Kidney (tissue), 14 donors: ENCODE results near the gene AMBN. TPM values are rescaled to one million over a fixed set of nuclear protein-coding genes. Genes with fewer than 3 reads are reported as not detected.

ENCODE experiments used
- DNase-seq, 5 donors: peaks; one replicate each; pipeline ENCODE4 v3.0.0-alpha.2; 2013 to 2020
- FAIRE-seq: peaks from 2 replicates; lab custom pipeline; 2012; peaks lifted over from hg19 to GRCh38; lab: Jason Lieb, UNC
- H3K27ac ChIP-seq, 2 donors: one replicate each; pipeline ENCODE4 v1.7.0; 2013; ENCODE audit warnings: low read depth in 2 of 2, low read length in 2 of 2, inconsistent platforms in 1 of 2
- H3K27me3 ChIP-seq: one replicate; pipeline ENCODE4 v1.7.1; 2013; ENCODE audit warnings: low read length, inconsistent platforms; ENCODE audit not compliant: control insufficient read depth, insufficient read depth
- H3K36me3 ChIP-seq, 3 donors: one replicate each; pipeline versions ENCODE4 v1.7.0 to v1.7.1; 2013; ENCODE audit warnings: low read length in 3 of 3, control low read depth in 1 of 3, inconsistent platforms in 1 of 3; ENCODE audit not compliant: insufficient read depth in 3 of 3, control insufficient read depth in 2 of 3
- H3K4me1 ChIP-seq, 3 donors: one replicate each; pipeline versions ENCODE4 v1.7.0 to v1.7.1; 2013; ENCODE audit warnings: low read length in 3 of 3, inconsistent platforms in 1 of 3, low read depth in 1 of 3; ENCODE audit not compliant: control insufficient read depth in 2 of 3, insufficient read depth in 2 of 3
- H3K4me3 ChIP-seq, 3 donors: one replicate each; pipeline versions ENCODE4 v1.7.0 to v1.8.1; 2013; ENCODE audit warnings: low read length in 3 of 3, control low read depth in 1 of 3, inconsistent platforms in 1 of 3
- H3K9ac ChIP-seq, 3 donors: one replicate each; pipeline versions ENCODE4 v1.7.0 to v1.7.1; 2013; ENCODE audit warnings: low read length in 3 of 3, control low read depth in 1 of 3, inconsistent platforms in 1 of 3
- H3K9me3 ChIP-seq, 3 donors: one replicate each; pipeline versions ENCODE4 v1.7.0 to v1.7.1; 2013; ENCODE audit warnings: low read length in 3 of 3, control low read depth in 1 of 3, inconsistent platforms in 1 of 3; ENCODE audit not compliant: control insufficient read depth in 2 of 3, insufficient read depth in 1 of 3
- CTCF ChIP-seq: IDR thresholded peaks from 3 replicates; pipeline ENCODE4 v1.5.1; 2012; ENCODE audit warnings: mild to moderate bottlenecking, moderate library complexity, borderline replicate concordance; ENCODE audit not compliant: insufficient read depth; ENCODE audit errors: extremely low read depth
- intact Hi-C: fragments of 100-400 bp; cut with DNase I; formaldehyde crosslinking; loops from one replicate; pipeline ENCODE4 v1.11.1; 2022
- polyA plus RNA-seq: library from polyadenylated mRNA; stranded (reverse); fragments of 350-450 nt; fragmentation: Illumina TruSeq; extraction: RNeasy Lipid Tissue Mini Kit (QIAGEN cat#74804); gene quantifications from one replicate; pipeline ENCODE4 v1.2.3, GENCODE V29; 2014; ENCODE audit warnings: low read depth, low replicate concordance; ENCODE audit not compliant: insufficient read depth
- total RNA-seq: library from RNA; stranded (reverse); fragmentation: NEBNext Ultra II Directional; extraction: Animal tissue kit (Norgen Biotek cat#: 25700); gene quantifications from one replicate; pipeline ENCODE4 v1.2.1, GENCODE V29; 2021
- donor health status: control.
- donor health status: control.
- donor health status: control.
- donor health status: control.
- donor health status: control.
- donor health status: DM: yes; HTN: yes; CAD: no.
- donor health status: Normal renal cell carcinoma (clear cell type).

AMBN gene
- total and polyA plus RNA-seq, 2 donors from 2014 or later = not detected

GRCh38 chr4:70601422-70602039 lies 9.5 kb downstream of the AMBN start:
- no peaks in the 10 kb centered on the region for H3K9me3 ChIP-seq
- intact Hi-C loops = no loop called here
- no peaks in the 10 kb centered on the region for H3K36me3 ChIP-seq
- H3K4me3 ChIP-seq = no peak overlapping the region
- H3K9ac ChIP-seq = no peak overlapping the region
- TF ChIP-seq CTCF = peak; percentile 94
- FAIRE-seq (peak; percentile 61), DNase-seq (peak in 4 of 5 donors; percentile 72 to 88 (median 82))
- H3K4me1 ChIP-seq = no peaks in the 10 kb centered on the region
- H3K27ac ChIP-seq = no peak overlapping the region
- no peaks in the 10 kb centered on the region for H3K27me3 ChIP-seq

GRCh38 chr4:70603856-70604255 lies 11.8 kb downstream of the AMBN start:
- no peak for FAIRE-seq

GRCh38 chr4:70606459-70606858 lies 14.4 kb downstream of the AMBN start:
- Histone ChIP-seq H3K27ac (no peak overlapping the region), H3K9ac (no peak overlapping the region), H3K4me3 (no peak overlapping the region), H3K9me3 (no peaks in the 10 kb centered on the region), H3K27me3 (no peaks in the 10 kb centered on the region), H3K36me3 (no peaks in the 10 kb centered on the region), H3K4me1 (no peaks in the 10 kb centered on the region)
- intact Hi-C loops = no loop called here
- TF ChIP-seq CTCF = no peak
- DNase-seq = no peak
- no peak for FAIRE-seq

More at GRCh38 chr4:70603856-70604255, 11.8 kb downstream of the AMBN start:
- Histone ChIP-seq H3K4me1 (no peaks in the 10 kb centered on the region), H3K27me3 (no peaks in the 10 kb centered on the region), H3K36me3 (no peaks in the 10 kb centered on the region), H3K9me3 (no peaks in the 10 kb centered on the region), H3K27ac (no peak overlapping the region), H3K4me3 (no peak overlapping the region), H3K9ac (no peak overlapping the region)
- no peak for DNase-seq
- intact Hi-C loops = no loop called here
- no peak for TF ChIP-seq CTCF
